Kidney (tissue), 14 donors: ENCODE data around the gene CCT7. TPM values are rescaled to one million over a fixed set of nuclear protein-coding genes. Genes with fewer than 3 reads are reported as not detected.

Experiments used
- DNase-seq, 5 donors: peaks; one replicate each; pipeline ENCODE4 v3.0.0-alpha.2; 2013 to 2020
- FAIRE-seq: peaks from 2 replicates; lab custom pipeline; 2012; peaks lifted over from hg19 to GRCh38; lab: Jason Lieb, UNC
- H3K27ac ChIP-seq, 2 donors: one replicate each; pipeline ENCODE4 v1.7.0; 2013; ENCODE audit warnings: low read depth in 2 of 2, low read length in 2 of 2, inconsistent platforms in 1 of 2
- H3K27me3 ChIP-seq: one replicate; pipeline ENCODE4 v1.7.1; 2013; ENCODE audit warnings: low read length, inconsistent platforms; ENCODE audit not compliant: control insufficient read depth, insufficient read depth
- H3K36me3 ChIP-seq, 3 donors: one replicate each; pipeline versions ENCODE4 v1.7.0 to v1.7.1; 2013; ENCODE audit warnings: low read length in 3 of 3, control low read depth in 1 of 3, inconsistent platforms in 1 of 3; ENCODE audit not compliant: insufficient read depth in 3 of 3, control insufficient read depth in 2 of 3
- H3K4me1 ChIP-seq, 3 donors: one replicate each; pipeline versions ENCODE4 v1.7.0 to v1.7.1; 2013; ENCODE audit warnings: low read length in 3 of 3, inconsistent platforms in 1 of 3, low read depth in 1 of 3; ENCODE audit not compliant: control insufficient read depth in 2 of 3, insufficient read depth in 2 of 3
- H3K4me3 ChIP-seq, 3 donors: one replicate each; pipeline versions ENCODE4 v1.7.0 to v1.8.1; 2013; ENCODE audit warnings: low read length in 3 of 3, control low read depth in 1 of 3, inconsistent platforms in 1 of 3
- H3K9ac ChIP-seq, 3 donors: one replicate each; pipeline versions ENCODE4 v1.7.0 to v1.7.1; 2013; ENCODE audit warnings: low read length in 3 of 3, control low read depth in 1 of 3, inconsistent platforms in 1 of 3
- H3K9me3 ChIP-seq, 3 donors: one replicate each; pipeline versions ENCODE4 v1.7.0 to v1.7.1; 2013; ENCODE audit warnings: low read length in 3 of 3, control low read depth in 1 of 3, inconsistent platforms in 1 of 3; ENCODE audit not compliant: control insufficient read depth in 2 of 3, insufficient read depth in 1 of 3
- intact Hi-C: fragments of 100-400 bp; cut with DNase I; formaldehyde crosslinking; loops from one replicate; pipeline ENCODE4 v1.11.1; 2022
- polyA plus RNA-seq: library from polyadenylated mRNA; stranded (reverse); fragments of 350-450 nt; fragmentation: Illumina TruSeq; extraction: RNeasy Lipid Tissue Mini Kit (QIAGEN cat#74804); gene quantifications from one replicate; pipeline ENCODE4 v1.2.3, GENCODE V29; 2014; ENCODE audit warnings: low read depth, low replicate concordance; ENCODE audit not compliant: insufficient read depth
- total RNA-seq: library from RNA; stranded (reverse); fragmentation: NEBNext Ultra II Directional; extraction: Animal tissue kit (Norgen Biotek cat#: 25700); gene quantifications from one replicate; pipeline ENCODE4 v1.2.1, GENCODE V29; 2021
- TF ChIP-seq, protein P1 (sequence below): IDR thresholded peaks from 3 replicates; pipeline ENCODE4 v1.5.1; 2012; ENCODE audit warnings: mild to moderate bottlenecking, moderate library complexity, borderline replicate concordance; ENCODE audit not compliant: insufficient read depth; ENCODE audit errors: extremely low read depth
- donor health status: control.
- donor health status: control.
- donor health status: control.
- donor health status: control.
- donor health status: control.
- donor health status: DM: yes; HTN: yes; CAD: no.
- donor health status: Normal renal cell carcinoma (clear cell type).

The CCT7 gene
- total and polyA plus RNA-seq, 2 donors from 2014 or later: 164 to 173 TPM

DNA sequence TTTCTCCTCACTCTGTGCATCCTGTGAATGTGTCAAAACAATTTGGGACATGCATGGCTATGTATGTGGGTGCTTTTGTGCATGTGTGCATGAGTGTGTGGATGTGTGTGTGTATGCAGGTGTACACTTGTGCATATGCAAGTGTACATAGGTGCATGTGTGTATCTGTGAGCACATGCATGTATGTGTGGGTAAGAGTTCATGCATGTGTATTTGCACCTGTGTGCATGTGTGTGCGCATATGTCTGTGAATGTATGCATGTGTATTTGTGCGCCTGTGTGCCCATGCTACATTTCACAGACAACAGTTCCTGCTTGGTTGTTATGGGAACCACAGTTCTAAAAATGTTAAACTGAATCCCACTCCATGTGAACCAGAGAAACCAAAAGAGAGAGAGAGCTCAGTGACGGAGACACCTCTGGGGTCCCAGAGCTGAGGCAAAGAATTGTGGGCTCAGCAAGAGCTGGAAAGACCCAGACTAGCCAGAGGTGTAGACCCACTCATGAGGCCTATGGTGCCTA, 52.1 kb downstream of the CCT7 start:
- FAIRE-seq: no peak
- Histone ChIP-seq H3K4me1 (peaks cover 0 to 8% (median 0%) of the 10 kb centered on the region in 3 donors), H3K36me3 (no peaks in the 10 kb centered on the region), H3K4me3 (no peak overlapping the region), H3K27me3 (peaks cover 17% of the 10 kb centered on the region), H3K9ac (no peak overlapping the region), H3K27ac (no peak overlapping the region), H3K9me3 (no peaks in the 10 kb centered on the region)
- DNase-seq: no peak
- intact Hi-C loops: no loop called here
- TF ChIP-seq, protein P1, sequence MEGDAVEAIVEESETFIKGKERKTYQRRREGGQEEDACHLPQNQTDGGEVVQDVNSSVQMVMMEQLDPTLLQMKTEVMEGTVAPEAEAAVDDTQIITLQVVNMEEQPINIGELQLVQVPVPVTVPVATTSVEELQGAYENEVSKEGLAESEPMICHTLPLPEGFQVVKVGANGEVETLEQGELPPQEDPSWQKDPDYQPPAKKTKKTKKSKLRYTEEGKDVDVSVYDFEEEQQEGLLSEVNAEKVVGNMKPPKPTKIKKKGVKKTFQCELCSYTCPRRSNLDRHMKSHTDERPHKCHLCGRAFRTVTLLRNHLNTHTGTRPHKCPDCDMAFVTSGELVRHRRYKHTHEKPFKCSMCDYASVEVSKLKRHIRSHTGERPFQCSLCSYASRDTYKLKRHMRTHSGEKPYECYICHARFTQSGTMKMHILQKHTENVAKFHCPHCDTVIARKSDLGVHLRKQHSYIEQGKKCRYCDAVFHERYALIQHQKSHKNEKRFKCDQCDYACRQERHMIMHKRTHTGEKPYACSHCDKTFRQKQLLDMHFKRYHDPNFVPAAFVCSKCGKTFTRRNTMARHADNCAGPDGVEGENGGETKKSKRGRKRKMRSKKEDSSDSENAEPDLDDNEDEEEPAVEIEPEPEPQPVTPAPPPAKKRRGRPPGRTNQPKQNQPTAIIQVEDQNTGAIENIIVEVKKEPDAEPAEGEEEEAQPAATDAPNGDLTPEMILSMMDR: no peak

DNA sequence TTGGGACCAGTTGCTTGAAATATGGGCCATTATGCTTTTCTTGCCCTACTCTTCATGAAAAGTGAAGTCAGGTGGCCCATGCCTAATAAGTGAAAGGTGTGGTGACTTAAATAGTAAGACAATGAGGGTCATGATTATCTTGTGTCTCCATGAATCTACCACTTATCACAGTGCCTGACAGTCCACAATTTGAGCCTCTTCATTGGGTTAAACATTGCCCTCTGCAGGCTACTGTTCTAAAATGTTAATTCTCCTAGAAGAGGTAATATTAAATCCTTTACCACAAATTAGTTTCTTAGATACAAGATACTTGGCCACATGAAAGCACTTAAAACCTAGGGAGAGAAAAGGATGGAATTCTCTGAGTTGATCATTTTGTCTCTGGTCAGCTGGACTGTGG, 55.2 kb downstream of the CCT7 start:
- TF ChIP-seq, protein P1: no peak
- H3K27ac ChIP-seq: no peak overlapping the region
- H3K27me3 ChIP-seq: peaks cover 32% of the 10 kb centered on the region
- no peak for FAIRE-seq
- peaks cover 0 to 12% (median 0%) of the 10 kb centered on the region in 3 donors for H3K4me1 ChIP-seq
- H3K36me3 ChIP-seq: no peaks in the 10 kb centered on the region
- no peak for DNase-seq
- intact Hi-C loops: no loop called here
- H3K9me3 ChIP-seq: no peaks in the 10 kb centered on the region
- no peak overlapping the region for H3K4me3 ChIP-seq
- H3K9ac ChIP-seq: no peak overlapping the region

DNA sequence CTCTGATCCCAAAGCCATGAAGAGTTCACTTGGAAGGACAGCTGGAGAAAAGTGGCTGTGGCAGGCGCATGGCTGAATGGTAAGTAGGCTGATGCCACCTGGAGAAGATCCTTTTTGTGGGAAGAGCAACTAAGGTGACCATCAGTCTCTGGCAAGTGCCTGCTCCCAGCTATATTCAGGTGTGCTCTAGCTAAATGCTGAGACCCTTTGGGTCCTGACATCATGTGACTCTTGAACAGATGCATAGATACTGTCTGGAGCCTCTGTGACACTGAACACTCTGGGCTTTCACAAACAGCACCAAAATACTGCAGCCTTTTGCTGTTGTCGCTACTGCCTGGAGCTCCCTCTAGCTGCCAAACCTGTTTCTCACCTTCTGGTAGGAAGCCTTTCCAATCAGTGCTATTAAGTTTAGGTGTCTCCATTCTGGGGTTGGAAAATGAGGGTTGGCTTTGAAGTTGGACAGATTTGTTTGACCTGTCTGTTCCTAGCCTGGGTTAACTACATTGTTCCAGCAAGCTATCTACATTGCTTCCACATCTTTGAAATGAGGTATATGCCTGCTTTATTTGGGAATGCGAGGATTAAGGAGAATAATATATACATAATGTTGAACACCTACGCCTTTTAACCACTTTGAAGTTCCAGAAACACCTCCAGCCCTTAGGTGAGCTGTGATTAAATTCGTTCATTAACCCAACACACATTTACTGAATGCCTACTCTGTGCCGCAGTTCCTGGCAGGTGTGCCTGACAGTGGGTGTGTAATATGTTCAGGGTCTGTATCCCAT, 56.1 kb downstream of the CCT7 start:
- no peaks in the 10 kb centered on the region for H3K9me3 ChIP-seq
- intact Hi-C loops: no loop called here
- no peaks in the 10 kb centered on the region for H3K36me3 ChIP-seq
- H3K4me1 ChIP-seq: peaks cover 0 to 4% (median 0%) of the 10 kb centered on the region in 3 donors
- peak in 1 of 5 donors; percentile 33 for DNase-seq
- H3K27ac ChIP-seq: no peak overlapping the region
- H3K9ac ChIP-seq: no peak overlapping the region
- H3K27me3 ChIP-seq: peaks cover 39% of the 10 kb centered on the region
- no peak for FAIRE-seq
- TF ChIP-seq, protein P1: peak; percentile 42
- no peak overlapping the region for H3K4me3 ChIP-seq
